ENCODE data around the gene PTPRT.

The PTPRT gene

DNA sequence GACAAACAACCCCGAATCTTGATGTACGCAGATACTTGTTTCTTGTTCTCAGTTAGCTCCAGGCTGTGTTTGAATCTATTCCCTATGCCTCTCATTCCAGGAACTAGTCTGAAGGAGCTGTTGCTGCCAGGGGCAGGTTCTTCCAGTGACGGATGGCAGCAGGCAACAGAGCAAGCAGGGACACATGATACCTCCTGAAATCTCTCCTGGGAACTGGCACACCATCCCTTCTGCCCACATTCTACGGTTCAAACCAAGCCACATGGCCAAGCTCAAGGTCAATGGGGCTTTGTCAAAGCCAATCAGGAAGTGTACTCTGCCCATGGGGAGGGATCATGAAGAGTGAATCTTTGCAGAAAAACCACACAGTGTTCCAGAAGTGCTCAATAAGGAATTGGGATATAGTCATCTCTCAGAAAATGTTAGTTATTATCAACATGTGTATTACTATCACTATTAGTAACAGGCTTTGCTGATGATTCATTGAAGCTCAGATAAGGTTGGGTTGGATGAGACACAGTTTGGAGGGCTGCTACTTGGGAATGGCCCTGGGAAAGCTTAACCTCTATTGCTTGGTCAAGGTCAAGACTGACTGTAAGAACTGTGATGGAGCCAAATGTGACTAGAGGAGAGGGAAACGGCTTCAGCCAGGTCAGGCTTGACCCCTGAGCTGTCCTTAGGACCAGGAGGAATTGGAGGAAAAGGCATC, 454.9 kb downstream of the PTPRT start:
- DNase-seq (ENCODE audit: low spot score in 2 of 2) (no peak), ATAC-seq (replicated peaks; ENCODE audit: extremely low read depth, poor library complexity, severe bottlenecking) (no peak)
- H3K4me3 Mint-ChIP-seq, result no peak overlapping the region
- no peaks in the 10 kb centered on the region for H3K27me3 Mint-ChIP-seq
- H3K4me1 Mint-ChIP-seq, result no peaks in the 10 kb centered on the region
- H3K27ac Mint-ChIP-seq (ENCODE audit: low read depth), result no peak overlapping the region
- peaks cover 21% of the 10 kb centered on the region for H3K9me3 Mint-ChIP-seq
- no peaks in the 10 kb centered on the region for H3K36me3 Mint-ChIP-seq (ENCODE audit: insufficient read depth)

DNA sequence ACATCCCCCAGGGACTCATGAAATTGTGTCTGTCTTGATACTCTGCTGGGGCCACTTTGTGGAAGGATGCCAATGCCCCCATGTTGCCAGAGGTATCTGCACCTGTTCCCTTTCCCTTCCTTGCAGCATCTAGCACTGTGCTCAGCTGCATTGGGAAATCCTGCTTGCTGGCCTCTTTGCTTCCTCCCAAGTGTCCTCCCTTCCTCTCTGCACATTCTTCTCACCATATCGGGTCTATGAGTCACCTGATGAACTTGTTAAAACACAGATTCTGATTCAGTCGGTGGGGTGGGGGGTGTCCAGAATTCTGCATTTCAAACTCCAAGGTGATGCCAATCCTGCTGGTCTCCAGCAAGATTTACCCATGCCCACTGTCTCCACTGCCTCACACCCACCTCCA, 467.8 kb downstream of the PTPRT start:
- no peak overlapping the region for H3K27ac Mint-ChIP-seq (ENCODE audit: low read depth)
- H3K4me1 Mint-ChIP-seq, result no peaks in the 10 kb centered on the region
- H3K27me3 Mint-ChIP-seq, result no peaks in the 10 kb centered on the region
- no peak overlapping the region for H3K4me3 Mint-ChIP-seq
- peaks cover 1% of the 10 kb centered on the region for H3K9me3 Mint-ChIP-seq
- no peak for DNase-seq (ENCODE audit: low spot score in 2 of 2)
- no peaks in the 10 kb centered on the region for H3K36me3 Mint-ChIP-seq (ENCODE audit: insufficient read depth)
- ATAC-seq (replicated peaks; ENCODE audit: extremely low read depth, poor library complexity, severe bottlenecking), result no peak

DNA sequence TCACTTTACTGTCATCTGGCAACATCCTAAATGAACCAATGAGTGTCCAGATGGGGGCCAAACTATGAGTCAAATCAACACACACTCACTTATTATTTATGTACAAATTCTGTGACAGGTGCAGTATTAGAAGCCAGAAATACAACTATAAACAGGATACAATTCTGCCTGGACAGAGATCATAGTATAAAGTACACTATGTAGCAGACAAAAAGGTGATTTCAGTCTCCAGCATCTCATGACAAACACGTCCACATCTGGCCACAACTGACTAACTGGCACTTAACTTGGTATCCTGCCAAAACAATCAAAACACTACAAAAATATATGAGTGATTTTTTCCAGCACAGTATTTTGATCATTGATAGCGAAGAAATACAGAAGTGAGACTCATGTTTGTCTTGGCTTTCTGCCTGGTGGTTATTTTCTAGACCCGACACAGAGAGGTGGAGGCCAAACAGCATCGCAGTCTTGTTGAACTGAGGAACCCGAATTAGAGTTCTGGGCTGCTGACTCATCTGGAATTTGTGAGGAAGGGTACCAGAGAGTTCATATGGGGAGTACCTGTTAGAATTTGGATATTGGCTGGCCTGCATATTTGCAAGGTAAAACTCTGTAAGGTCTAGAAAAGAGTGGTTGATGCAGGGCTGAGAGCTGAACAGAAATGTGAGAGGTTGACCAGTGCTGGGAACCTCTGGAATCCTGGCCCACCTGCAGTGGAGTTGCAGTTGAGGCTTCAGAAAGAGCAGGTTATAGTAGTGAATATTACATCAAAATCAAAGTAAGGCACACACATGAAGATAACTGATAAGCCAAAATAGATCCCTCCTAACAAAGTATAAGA, 475.2 kb downstream of the PTPRT start:
- H3K4me3 Mint-ChIP-seq, result no peak overlapping the region
- DNase-seq (ENCODE audit: low spot score in 2 of 2), result no peak
- H3K4me1 Mint-ChIP-seq, result no peaks in the 10 kb centered on the region
- H3K9me3 Mint-ChIP-seq, result peaks cover 19% of the 10 kb centered on the region
- no peak overlapping the region for H3K27ac Mint-ChIP-seq (ENCODE audit: low read depth)
- ATAC-seq (replicated peaks; ENCODE audit: extremely low read depth, poor library complexity, severe bottlenecking), result no peak
- no peaks in the 10 kb centered on the region for H3K27me3 Mint-ChIP-seq
- no peaks in the 10 kb centered on the region for H3K36me3 Mint-ChIP-seq (ENCODE audit: insufficient read depth)

DNA sequence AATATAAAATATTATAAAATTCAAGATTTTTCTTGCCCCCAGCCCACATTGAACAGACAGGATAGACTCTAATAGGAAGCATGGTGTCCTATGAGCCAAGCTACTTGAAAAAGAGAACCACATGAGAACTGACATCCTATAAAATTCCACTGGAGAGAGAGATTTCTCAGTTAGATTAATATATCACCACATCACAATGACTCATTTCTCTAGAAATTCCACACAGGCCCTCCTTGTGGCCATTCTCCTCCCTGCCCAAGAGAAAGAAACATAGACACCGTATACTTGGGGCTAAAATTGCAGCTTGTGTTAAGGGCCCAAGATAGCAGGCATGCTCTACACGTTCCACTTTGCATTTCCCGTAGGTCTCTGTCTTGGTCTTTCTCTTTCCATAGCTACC, 481.4 kb downstream of the PTPRT start:
- Mint-ChIP-seq H3K9me3 (peaks cover 23% of the 10 kb centered on the region), H3K4me3 (no peak overlapping the region), H3K27ac (ENCODE audit: low read depth) (no peak overlapping the region), H3K4me1 (no peaks in the 10 kb centered on the region), H3K27me3 (no peaks in the 10 kb centered on the region), H3K36me3 (ENCODE audit: insufficient read depth) (no peaks in the 10 kb centered on the region)
- DNase-seq (ENCODE audit: low spot score in 2 of 2), result no peak
- no peak for ATAC-seq (replicated peaks; ENCODE audit: extremely low read depth, poor library complexity, severe bottlenecking)

DNA sequence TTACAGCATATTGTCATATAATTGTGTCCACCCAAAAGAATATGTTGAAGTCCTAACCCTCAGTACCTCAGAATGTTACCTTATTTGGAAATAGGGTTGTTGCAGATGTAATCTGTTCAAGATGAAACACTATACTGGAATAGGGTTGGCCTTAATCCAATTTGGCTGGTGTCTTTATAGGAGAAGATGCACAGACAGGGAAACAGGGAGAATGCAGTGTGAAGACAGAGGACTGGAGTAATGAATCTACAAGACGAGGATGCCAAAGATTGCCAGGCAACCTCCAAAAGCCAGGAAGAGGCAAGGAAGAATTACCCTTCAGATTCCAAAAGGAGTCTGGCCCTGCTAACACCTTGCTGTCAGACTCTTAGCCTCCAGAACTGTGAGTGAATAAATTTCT, 482.9 kb downstream of the PTPRT start:
- ATAC-seq (replicated peaks; ENCODE audit: extremely low read depth, poor library complexity, severe bottlenecking) (no peak), DNase-seq (ENCODE audit: low spot score in 2 of 2) (no peak)
- Mint-ChIP-seq H3K27ac (ENCODE audit: low read depth) (no peak overlapping the region), H3K36me3 (ENCODE audit: insufficient read depth) (no peaks in the 10 kb centered on the region), H3K4me3 (no peak overlapping the region), H3K4me1 (no peaks in the 10 kb centered on the region), H3K27me3 (no peaks in the 10 kb centered on the region), H3K9me3 (peaks cover 35% of the 10 kb centered on the region)

DNA sequence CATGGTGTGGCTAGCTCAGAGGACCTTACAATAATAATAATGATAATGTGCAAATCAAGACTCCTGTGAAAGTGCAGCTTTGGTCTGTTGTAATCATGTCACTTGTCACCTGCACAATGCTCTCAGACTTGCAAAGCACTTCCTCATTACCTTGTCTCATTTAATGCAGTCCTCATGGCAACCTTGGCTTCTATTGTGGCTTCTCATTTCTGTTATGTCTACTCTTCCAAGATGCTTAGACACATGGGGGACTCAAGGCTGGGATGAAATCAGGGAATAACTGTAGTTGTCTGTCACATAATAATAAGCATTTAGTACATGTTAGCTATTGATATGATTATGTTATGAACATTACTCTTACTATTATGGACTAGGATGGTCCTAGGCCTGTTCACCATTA, 484.2 kb downstream of the PTPRT start:
- Mint-ChIP-seq H3K36me3 (ENCODE audit: insufficient read depth) (no peaks in the 10 kb centered on the region), H3K4me3 (no peak overlapping the region)
- ATAC-seq (replicated peaks; ENCODE audit: extremely low read depth, poor library complexity, severe bottlenecking), result no peak

DNA sequence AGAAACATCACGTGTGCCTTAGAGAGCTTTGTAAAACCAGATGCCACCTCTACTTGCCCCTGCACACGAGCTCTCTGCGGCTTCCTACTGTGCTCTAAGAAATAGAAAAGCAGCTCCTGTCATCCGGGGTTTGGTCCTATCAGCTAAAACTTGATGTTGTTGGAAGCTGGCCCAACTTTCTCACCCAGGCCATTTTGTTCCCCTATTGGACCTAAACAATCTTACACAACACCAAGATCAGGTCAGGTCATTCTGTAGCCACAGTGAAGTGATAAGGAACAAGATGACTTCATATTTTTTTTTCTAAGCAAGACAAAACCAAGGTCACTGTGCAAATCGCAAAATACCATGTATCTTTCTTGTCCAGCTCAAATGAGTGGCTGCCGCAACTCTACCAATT, 486.0 kb downstream of the PTPRT start:
- no peaks in the 10 kb centered on the region for H3K36me3 Mint-ChIP-seq (ENCODE audit: insufficient read depth)
- no peak overlapping the region for H3K4me3 Mint-ChIP-seq
- peaks cover 28% of the 10 kb centered on the region for H3K9me3 Mint-ChIP-seq
- no peak overlapping the region for H3K27ac Mint-ChIP-seq (ENCODE audit: low read depth)
- H3K4me1 Mint-ChIP-seq, result no peaks in the 10 kb centered on the region
- DNase-seq (ENCODE audit: low spot score in 2 of 2), result no peak
- H3K27me3 Mint-ChIP-seq, result no peaks in the 10 kb centered on the region
- ATAC-seq (replicated peaks; ENCODE audit: extremely low read depth, poor library complexity, severe bottlenecking), result no peak

More for the DNA sequence above, 484.2 kb downstream of the PTPRT start:
- Mint-ChIP-seq H3K9me3 (peaks cover 29% of the 10 kb centered on the region), H3K27ac (ENCODE audit: low read depth) (no peak overlapping the region), H3K4me1 (no peaks in the 10 kb centered on the region), H3K27me3 (no peaks in the 10 kb centered on the region)
- DNase-seq (ENCODE audit: low spot score in 2 of 2), result no peak

DNA sequence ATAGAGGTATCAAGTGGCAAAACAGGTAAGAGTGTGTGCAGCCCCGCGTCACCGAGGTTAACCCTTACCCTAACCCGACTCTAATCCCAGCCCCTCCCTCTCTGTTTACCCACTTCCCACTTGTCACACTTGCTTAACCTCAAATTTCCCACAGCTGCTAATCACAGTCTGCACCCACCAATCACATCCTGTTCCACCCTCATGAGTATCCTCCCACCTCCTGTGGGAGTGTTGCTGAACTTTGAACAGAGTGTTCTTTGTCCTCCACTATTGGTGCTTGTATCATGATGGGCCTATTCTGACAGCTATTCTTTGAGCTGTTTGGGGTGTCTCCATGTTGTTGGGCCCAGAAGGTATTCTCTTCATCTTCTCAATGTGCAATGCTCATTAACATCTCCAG, 487.8 kb downstream of the PTPRT start:
- ATAC-seq (replicated peaks; ENCODE audit: extremely low read depth, poor library complexity, severe bottlenecking), result no peak
- no peaks in the 10 kb centered on the region for H3K4me1 Mint-ChIP-seq
- H3K27me3 Mint-ChIP-seq, result no peaks in the 10 kb centered on the region

DNA sequence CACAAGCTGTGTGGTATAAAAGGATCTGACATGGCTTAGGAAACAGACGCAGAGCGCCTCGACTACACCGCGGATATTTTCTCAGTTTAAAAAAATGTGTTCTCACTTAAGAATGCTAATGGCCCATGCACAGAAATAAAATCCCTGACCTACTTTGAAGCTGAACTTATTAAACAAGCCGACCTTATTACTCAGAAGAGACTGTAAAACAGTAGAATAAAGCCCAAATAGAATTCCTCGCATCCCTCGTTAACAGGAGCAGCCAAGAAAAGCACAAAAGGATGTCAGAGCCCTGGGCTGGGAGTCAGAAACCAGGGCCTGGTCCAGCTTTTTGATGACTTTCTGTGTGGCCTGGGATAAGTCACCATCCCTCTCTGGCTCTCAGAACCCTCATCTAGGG, 489.3 kb downstream of the PTPRT start:
- Mint-ChIP-seq H3K9me3 (peaks cover 16% of the 10 kb centered on the region), H3K27ac (ENCODE audit: low read depth) (no peak overlapping the region), H3K36me3 (ENCODE audit: insufficient read depth) (peaks cover 2% of the 10 kb centered on the region), H3K4me1 (no peaks in the 10 kb centered on the region), H3K27me3 (no peaks in the 10 kb centered on the region), H3K4me3 (no peak overlapping the region)
- ATAC-seq (replicated peaks; ENCODE audit: extremely low read depth, poor library complexity, severe bottlenecking) (no peak), DNase-seq (ENCODE audit: low spot score in 2 of 2) (no peak)

More for the DNA sequence above, 487.8 kb downstream of the PTPRT start:
- peaks cover 2% of the 10 kb centered on the region for H3K36me3 Mint-ChIP-seq (ENCODE audit: insufficient read depth)
- no peak overlapping the region for H3K4me3 Mint-ChIP-seq
- no peak for DNase-seq (ENCODE audit: low spot score in 2 of 2)
- H3K27ac Mint-ChIP-seq (ENCODE audit: low read depth), result no peak overlapping the region
- H3K9me3 Mint-ChIP-seq, result peaks cover 24% of the 10 kb centered on the region

DNA sequence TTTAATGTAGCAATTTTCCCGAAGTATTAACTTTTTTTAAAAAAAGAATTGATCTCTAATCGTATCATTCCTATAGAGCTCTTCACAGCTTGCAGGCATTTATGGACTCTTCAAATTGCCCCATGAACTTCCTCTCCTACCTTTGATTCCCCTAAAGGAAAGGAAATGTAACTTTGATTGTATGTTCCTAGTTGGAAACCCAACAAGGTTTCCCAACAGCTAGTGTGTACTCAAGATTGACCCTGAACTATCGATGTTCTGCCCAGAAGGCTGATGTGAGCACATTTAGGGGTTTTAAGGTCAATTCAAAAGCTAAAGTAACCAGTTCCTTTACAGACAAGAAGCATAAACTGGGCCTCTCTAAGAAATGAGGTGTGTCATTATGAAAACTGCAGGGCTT, 491.7 kb downstream of the PTPRT start:
- ATAC-seq (replicated peaks; ENCODE audit: extremely low read depth, poor library complexity, severe bottlenecking) (no peak), DNase-seq (ENCODE audit: low spot score in 2 of 2) (no peak)
- Mint-ChIP-seq H3K4me3 (no peak overlapping the region), H3K27me3 (no peaks in the 10 kb centered on the region), H3K36me3 (ENCODE audit: insufficient read depth) (peaks cover 2% of the 10 kb centered on the region), H3K27ac (ENCODE audit: low read depth) (no peak overlapping the region), H3K4me1 (no peaks in the 10 kb centered on the region), H3K9me3 (peaks cover 13% of the 10 kb centered on the region)

DNA sequence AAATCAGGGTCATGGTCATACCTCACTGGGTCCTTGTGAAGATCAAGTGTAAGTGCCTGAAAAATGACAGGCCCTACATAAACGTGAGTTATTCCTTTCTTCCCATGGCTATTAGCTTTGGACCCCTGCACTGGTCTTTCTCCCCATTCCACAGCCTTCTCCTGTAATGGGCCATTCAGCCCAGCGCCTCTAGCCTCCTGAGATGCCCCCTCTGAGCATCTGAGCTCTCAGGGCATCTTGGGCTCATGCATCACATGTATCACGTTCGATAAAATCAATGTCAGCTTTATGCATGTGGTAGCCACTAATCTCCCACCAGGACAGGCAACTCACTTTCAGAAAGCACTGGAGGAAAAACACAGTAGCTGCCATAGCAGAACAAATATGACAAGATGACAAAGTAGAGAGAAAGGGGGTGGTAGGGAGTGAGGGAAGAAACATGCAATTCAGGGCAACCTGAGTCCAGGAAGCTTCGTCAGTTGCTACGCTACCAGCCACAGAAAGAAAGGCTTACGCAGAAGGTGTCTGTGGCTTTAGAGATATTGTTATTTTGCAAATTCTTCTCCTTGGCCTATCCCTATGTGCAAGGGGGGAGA, 498.8 kb downstream of the PTPRT start:
- no peaks in the 10 kb centered on the region for H3K4me1 Mint-ChIP-seq
- H3K27ac Mint-ChIP-seq (ENCODE audit: low read depth), result no peak overlapping the region
- no peaks in the 10 kb centered on the region for H3K36me3 Mint-ChIP-seq (ENCODE audit: insufficient read depth)
- H3K27me3 Mint-ChIP-seq, result no peaks in the 10 kb centered on the region
- H3K4me3 Mint-ChIP-seq, result no peak overlapping the region
- ATAC-seq (replicated peaks; ENCODE audit: extremely low read depth, poor library complexity, severe bottlenecking) (no peak), DNase-seq (ENCODE audit: low spot score in 2 of 2) (no peak)
- peaks cover 30% of the 10 kb centered on the region for H3K9me3 Mint-ChIP-seq

DNA sequence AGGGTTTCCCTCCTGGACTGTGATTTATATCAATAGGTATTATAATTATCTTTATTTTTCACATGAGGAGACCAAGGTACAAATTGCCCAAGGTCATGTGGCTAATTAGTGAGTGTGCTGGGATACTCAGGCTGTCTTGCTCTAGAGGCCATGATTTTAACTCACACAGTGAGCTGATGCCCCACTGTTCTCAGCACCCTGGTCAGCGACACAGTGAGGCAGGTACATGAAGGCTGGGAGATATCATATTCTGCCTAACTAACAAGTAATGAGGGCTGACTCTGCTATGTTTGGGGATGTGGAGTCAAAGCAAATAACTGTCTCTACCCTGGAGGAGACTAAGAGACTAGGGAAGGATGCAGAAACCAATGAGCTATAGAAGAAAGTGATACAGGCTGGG, 501.1 kb downstream of the PTPRT start:
- peaks cover 30% of the 10 kb centered on the region for H3K9me3 Mint-ChIP-seq

DNA sequence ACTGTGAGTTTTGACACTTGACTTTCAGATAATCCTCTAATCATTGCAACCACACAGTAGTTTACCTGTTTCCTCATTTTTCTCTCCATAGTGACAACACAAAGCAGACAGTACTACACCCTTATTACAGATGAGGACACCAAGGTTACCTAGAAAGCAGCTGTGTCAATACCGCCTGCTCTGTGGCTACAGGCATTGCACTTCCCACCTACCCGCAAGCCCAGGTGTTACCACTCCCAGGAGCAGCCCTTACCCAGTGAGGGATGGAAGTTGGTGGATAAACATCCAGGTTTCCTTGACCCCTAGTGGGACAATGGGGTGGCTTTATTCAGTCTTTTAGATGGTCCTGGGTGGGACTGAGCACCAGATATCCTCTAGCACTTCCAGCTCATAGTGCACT, 503.6 kb downstream of the PTPRT start:
- H3K9me3 Mint-ChIP-seq, result peaks cover 24% of the 10 kb centered on the region

More for the DNA sequence above, 501.1 kb downstream of the PTPRT start:
- ATAC-seq (replicated peaks; ENCODE audit: extremely low read depth, poor library complexity, severe bottlenecking) (no peak), DNase-seq (ENCODE audit: low spot score in 2 of 2) (no peak)
- no peaks in the 10 kb centered on the region for H3K27me3 Mint-ChIP-seq
- H3K4me3 Mint-ChIP-seq, result no peak overlapping the region
- no peaks in the 10 kb centered on the region for H3K4me1 Mint-ChIP-seq
- no peaks in the 10 kb centered on the region for H3K36me3 Mint-ChIP-seq (ENCODE audit: insufficient read depth)
- no peak overlapping the region for H3K27ac Mint-ChIP-seq (ENCODE audit: low read depth)

More for the DNA sequence above, 503.6 kb downstream of the PTPRT start:
- Mint-ChIP-seq H3K27me3 (no peaks in the 10 kb centered on the region), H3K27ac (ENCODE audit: low read depth) (no peak overlapping the region), H3K4me1 (no peaks in the 10 kb centered on the region), H3K4me3 (no peak overlapping the region), H3K36me3 (ENCODE audit: insufficient read depth) (no peaks in the 10 kb centered on the region)
- ATAC-seq (replicated peaks; ENCODE audit: extremely low read depth, poor library complexity, severe bottlenecking) (no peak), DNase-seq (ENCODE audit: low spot score in 2 of 2) (no peak)
